Loucy (cell line): ENCODE measurements around the gene ZNF263.

Source experiments
- H2AFZ ChIP-seq: fragments of 200-600 bp; sonication (generic); 2 replicates; pipeline ENCODE4 v1.6.0; 2016; ENCODE audit warnings: antibody characterized with exemption, mild to moderate bottlenecking, low read length, moderate library complexity
- H3F3A ChIP-seq: fragments of 200-600 bp; 2 replicates; pipeline ENCODE4 v1.6.0; 2016; ENCODE audit warnings: antibody characterized with exemption, low read depth, mild to moderate bottlenecking
- H3K27me3 ChIP-seq: fragments of 200-600 bp; sonication (generic); 2 replicates; pipeline ENCODE4 v1.6.1; 2014; ENCODE audit warnings: low read length, mild to moderate bottlenecking; ENCODE audit not compliant: insufficient read depth, poor library complexity, severe bottlenecking
- H3K36me3 ChIP-seq: fragments of 200-600 bp; sonication (generic); 2 replicates; pipeline ENCODE4 v1.6.1; 2016; ENCODE audit warnings: low read length; ENCODE audit not compliant: insufficient read depth
- H3K4me1 ChIP-seq: fragments of 200-600 bp; sonication (generic); 2 replicates; pipeline ENCODE4 v1.5.1; 2014; ENCODE audit warnings: low read length, mild to moderate bottlenecking; ENCODE audit not compliant: insufficient read depth, poor library complexity, severe bottlenecking
- H3K4me2 ChIP-seq: fragments of 200-600 bp; sonication (generic); 2 replicates; pipeline ENCODE4 v1.6.0; 2014; ENCODE audit warnings: antibody characterized with exemption, low read length, low read depth, mild to moderate bottlenecking; ENCODE audit not compliant: poor library complexity, severe bottlenecking
- H3K4me3 ChIP-seq: fragments of 200-600 bp; sonication (generic); 2 replicates; pipeline ENCODE4 v1.5.1; 2014; ENCODE audit warnings: low read length, mild to moderate bottlenecking, mixed read lengths; ENCODE audit not compliant: poor library complexity, severe bottlenecking
- H3K79me2 ChIP-seq: fragments of 200-600 bp; sonication (generic); 2 replicates; pipeline ENCODE4 v1.6.1; 2014; ENCODE audit warnings: low read length; ENCODE audit not compliant: insufficient read depth
- H3K9ac ChIP-seq: fragments of 200-600 bp; sonication (generic); 2 replicates; pipeline ENCODE4 v1.6.0; 2014; ENCODE audit warnings: mild to moderate bottlenecking, low read depth, low read length, moderate library complexity; ENCODE audit not compliant: poor library complexity, severe bottlenecking
- H3K9me2 ChIP-seq: fragments of 200-600 bp; sonication (generic); replicated peaks from 2 replicates; pipeline ENCODE4 v1.6.1; 2016; ENCODE audit warnings: low read depth, low read length, mixed read lengths
- H3K9me3 ChIP-seq: fragments of 200-600 bp; sonication (generic); 2 replicates; pipeline ENCODE4 v1.6.1; 2014; ENCODE audit warnings: mild to moderate bottlenecking, antibody characterized with exemption, low read length, low read depth; ENCODE audit not compliant: insufficient read depth
- H4K20me1 ChIP-seq: fragments of 200-600 bp; sonication (generic); 2 replicates; pipeline ENCODE4 v1.6.0; 2014; ENCODE audit warnings: antibody characterized with exemption, low read length, mild to moderate bottlenecking; ENCODE audit not compliant: insufficient read depth, poor library complexity, severe bottlenecking
- CTCF ChIP-seq: fragments of 200-600 bp; sonication (generic); conservative IDR thresholded peaks from 2 replicates; pipeline ENCODE4 v1.5.1; 2014; ENCODE audit warnings: mild to moderate bottlenecking, antibody characterized with exemption, low read length
- EZH2phosphoT487 ChIP-seq: fragments of 200-600 bp; IDR thresholded peaks from 2 replicates; pipeline ENCODE4 v1.6.1; 2018; ENCODE audit warnings: antibody characterized with exemption, mild to moderate bottlenecking, moderate library complexity, borderline replicate concordance

The ZNF263 gene

GRCh38 chr16:3243882-3244281, 39.4 kb upstream of the ZNF263 start:
- TF ChIP-seq CTCF (no peak), EZH2phosphoT487 (no peak)
- H3K9me2 ChIP-seq: no peaks in the 10 kb centered on the region
- H3K36me3 ChIP-seq: no peaks in the 10 kb centered on the region
- no peak overlapping the region for H3K9ac ChIP-seq
- H3K79me2 ChIP-seq: no peaks in the 10 kb centered on the region
- H3K9me3 ChIP-seq: no peaks in the 10 kb centered on the region
- H3F3A ChIP-seq: no peaks in the 10 kb centered on the region
- H3K4me3 ChIP-seq: no peak overlapping the region
- H3K4me1 ChIP-seq: no peaks in the 10 kb centered on the region
- no peak overlapping the region for H3K4me2 ChIP-seq
- H4K20me1 ChIP-seq: no peaks in the 10 kb centered on the region
- H2AFZ ChIP-seq: no peak overlapping the region
- H3K27me3 ChIP-seq: no peaks in the 10 kb centered on the region

- no peaks in the 10 kb centered on the region for H3K9me3 ChIP-seq
- H3K79me2 ChIP-seq: no peaks in the 10 kb centered on the region
- H4K20me1 ChIP-seq: no peaks in the 10 kb centered on the region
- H3F3A ChIP-seq: no peaks in the 10 kb centered on the region
- no peaks in the 10 kb centered on the region for H3K9me2 ChIP-seq
- H3K36me3 ChIP-seq: no peaks in the 10 kb centered on the region
- H2AFZ ChIP-seq: no peak overlapping the region
- no peak overlapping the region for H3K4me3 ChIP-seq
- no peaks in the 10 kb centered on the region for H3K4me1 ChIP-seq
- H3K4me2 ChIP-seq: no peak overlapping the region
- H3K27me3 ChIP-seq: no peaks in the 10 kb centered on the region
- no peak overlapping the region for H3K9ac ChIP-seq
- TF ChIP-seq CTCF (no peak), EZH2phosphoT487 (no peak)
Observed at GRCh38 chr16:3246002-3246401, 37.3 kb upstream of the ZNF263 start.

- TF ChIP-seq EZH2phosphoT487 (no peak), CTCF (no peak)
- Histone ChIP-seq H3K9ac (no peak overlapping the region), H3K9me2 (no peaks in the 10 kb centered on the region), H3K4me2 (no peak overlapping the region), H3K27me3 (no peaks in the 10 kb centered on the region), H3F3A (no peaks in the 10 kb centered on the region), H3K4me3 (no peak overlapping the region), H3K36me3 (no peaks in the 10 kb centered on the region), H4K20me1 (no peaks in the 10 kb centered on the region), H3K4me1 (no peaks in the 10 kb centered on the region), H3K9me3 (no peaks in the 10 kb centered on the region), H2AFZ (no peak overlapping the region), H3K79me2 (no peaks in the 10 kb centered on the region)
Observed at GRCh38 chr16:3246876-3247275, 36.4 kb upstream of the ZNF263 start.
